ENCODE data around the gene PRCC.

PRCC gene

DNA sequence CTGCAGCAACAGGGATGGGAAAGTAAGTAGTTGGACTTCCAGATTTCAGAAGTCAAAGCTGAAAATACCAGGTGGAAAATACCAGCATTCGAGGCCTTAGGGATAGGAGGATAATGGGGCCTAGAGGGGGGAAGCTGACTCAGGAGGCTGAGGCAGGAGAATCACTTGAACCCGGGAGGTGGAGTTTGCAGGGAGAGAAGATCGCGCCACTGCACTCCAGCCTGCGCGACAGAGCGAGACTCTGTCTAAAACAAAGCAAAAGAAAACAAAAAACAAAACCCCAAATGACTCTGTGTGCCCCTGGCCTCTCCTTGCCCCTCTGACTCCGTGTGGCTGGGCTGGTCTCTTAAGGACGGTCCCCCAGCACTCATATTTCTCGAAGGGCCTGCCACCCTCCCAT is 46.0 kb downstream of the PRCC start:
- intact Hi-C loops (cut with DNase I; ENCODE audit: low total_unique reads) = no loop called here
- H3K9me3 ChIP-seq = no peaks in the 10 kb centered on the region
- DNase-seq = no peak
- peaks cover 0 to 14% (median 12%) of the 10 kb centered on the region in 4 donors for H3K4me1 ChIP-seq
- H3K36me3 ChIP-seq = no peaks in the 10 kb centered on the region
- no peak overlapping the region for H3K27ac ChIP-seq
- H3K27me3 ChIP-seq = peaks cover 0 to 7% of the 10 kb centered on the region in 2 donors
- TF ChIP-seq CTCF (IDR thresholded peaks at IDR 0.05) = no peak
- H3K4me3 ChIP-seq = peak overlapping the region; percentile 43 to 58

DNA sequence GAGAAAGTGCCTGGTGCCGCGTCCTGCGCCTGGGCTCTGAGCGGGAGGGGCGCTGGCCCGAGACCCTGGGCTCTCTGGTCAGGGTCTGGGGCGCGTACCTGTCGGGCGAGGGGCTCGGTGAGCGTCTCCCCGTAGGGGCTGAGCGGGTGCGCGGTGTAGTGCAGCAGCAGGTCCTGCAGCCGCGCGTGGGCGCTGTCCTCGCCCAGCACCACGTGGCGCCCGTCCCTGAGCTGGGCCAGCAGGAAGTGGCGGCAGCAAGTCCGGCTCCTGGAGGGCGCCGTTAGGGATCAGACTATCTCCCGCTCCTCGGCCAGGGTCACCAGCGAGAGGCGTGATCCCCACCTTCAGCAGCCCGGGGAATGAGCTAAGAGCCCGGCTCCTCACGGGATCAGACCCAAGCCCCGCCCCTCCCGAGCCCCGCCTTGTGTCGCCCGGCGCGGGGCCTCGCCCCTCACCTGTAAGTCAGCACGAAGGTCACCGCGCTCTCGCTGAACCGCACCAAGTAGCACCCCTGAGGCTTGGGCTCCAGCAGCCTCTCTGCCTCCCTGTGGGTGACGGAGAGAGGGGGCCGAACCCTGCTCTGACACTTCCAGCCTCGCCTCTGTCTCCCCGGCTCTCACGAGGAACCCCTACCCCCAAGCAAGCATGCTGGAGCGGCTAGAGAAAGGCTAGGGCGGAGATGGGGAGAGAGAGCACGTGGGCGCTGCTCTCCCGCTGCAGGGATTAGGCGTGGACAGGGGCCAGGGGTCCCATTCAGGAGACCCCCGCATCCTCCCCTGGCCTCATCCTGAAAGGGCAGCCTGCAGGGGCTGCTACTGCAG is 46.6 kb downstream of the PRCC start:
- peaks cover 0 to 14% (median 12%) of the 10 kb centered on the region in 4 donors for H3K4me1 ChIP-seq
- peak; percentile 51 to 77 for DNase-seq
- intact Hi-C loops (cut with DNase I; ENCODE audit: low total_unique reads) = no loop called here
- H3K9me3 ChIP-seq = no peaks in the 10 kb centered on the region
- H3K4me3 ChIP-seq = peak overlapping the region; percentile 43 to 58
- no peak overlapping the region for H3K27ac ChIP-seq
- peaks cover 0 to 7% of the 10 kb centered on the region in 2 donors for H3K27me3 ChIP-seq
- H3K36me3 ChIP-seq = no peaks in the 10 kb centered on the region
- peak; percentile 39 to 56 for TF ChIP-seq CTCF (IDR thresholded peaks at IDR 0.05)

GRCh38 chr1:156814571-156815260 is 47.4 kb downstream of the PRCC start:
- Histone ChIP-seq H3K4me3 (no peak overlapping the region), H3K9me3 (no peaks in the 10 kb centered on the region), H3K27me3 (peaks cover 0 to 7% of the 10 kb centered on the region in 2 donors), H3K36me3 (no peaks in the 10 kb centered on the region), H3K27ac (no peak overlapping the region), H3K4me1 (peaks cover 0 to 14% (median 12%) of the 10 kb centered on the region in 4 donors)
- intact Hi-C loops (cut with DNase I; ENCODE audit: low total_unique reads) = no loop called here
- TF ChIP-seq CTCF (IDR thresholded peaks at IDR 0.05) = no peak
- DNase-seq = peak in 1 of 2 donors; percentile 63

GRCh38 chr1:156815307-156815826 is 48.0 kb downstream of the PRCC start:
- no peaks in the 10 kb centered on the region for H3K36me3 ChIP-seq
- DNase-seq = peak; percentile 59 to 72
- no peak overlapping the region for H3K4me3 ChIP-seq
- no peak overlapping the region for H3K27ac ChIP-seq
- intact Hi-C loops (cut with DNase I; ENCODE audit: low total_unique reads) = no loop called here
- peaks cover 0 to 7% of the 10 kb centered on the region in 2 donors for H3K27me3 ChIP-seq
- peaks cover 0 to 14% (median 12%) of the 10 kb centered on the region in 4 donors for H3K4me1 ChIP-seq
- no peaks in the 10 kb centered on the region for H3K9me3 ChIP-seq
- TF ChIP-seq CTCF (IDR thresholded peaks at IDR 0.05) = no peak

DNA sequence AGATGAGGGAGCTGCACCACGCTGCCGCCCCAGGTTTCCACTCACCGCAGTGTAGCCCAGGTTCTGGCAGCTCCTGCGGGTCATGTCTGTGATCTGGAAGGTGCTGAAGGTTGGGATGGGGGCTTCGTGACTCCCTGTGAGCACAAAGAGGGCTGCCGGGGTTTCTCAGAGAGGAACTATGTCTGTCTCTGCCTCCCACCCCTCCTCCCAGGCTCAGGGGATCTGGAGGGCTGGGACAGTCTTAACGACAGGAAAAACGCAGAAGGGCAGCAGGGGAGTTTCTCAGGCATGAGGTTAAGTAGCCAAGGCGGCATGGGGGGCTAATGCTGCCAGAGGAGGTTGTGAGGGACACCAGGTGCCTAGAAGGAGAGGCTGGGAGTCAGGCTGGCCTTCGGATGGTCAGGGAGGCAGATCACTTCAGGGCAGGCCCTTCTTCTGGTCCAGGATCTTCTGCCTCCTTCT is 48.7 kb downstream of the PRCC start:
- intact Hi-C loops (cut with DNase I; ENCODE audit: low total_unique reads) = no loop called here
- H3K4me3 ChIP-seq = no peak overlapping the region

More for the DNA sequence above, 48.7 kb downstream of the PRCC start:
- TF ChIP-seq CTCF (IDR thresholded peaks at IDR 0.05) = no peak
- no peaks in the 10 kb centered on the region for H3K36me3 ChIP-seq
- DNase-seq = peak in 1 of 2 donors; percentile 57
- H3K27me3 ChIP-seq = peaks cover 0 to 7% of the 10 kb centered on the region in 2 donors
- no peaks in the 10 kb centered on the region for H3K9me3 ChIP-seq
- H3K4me1 ChIP-seq = peaks cover 0 to 14% (median 12%) of the 10 kb centered on the region in 4 donors
- H3K27ac ChIP-seq = peak overlapping the region in 1 of 2 donors; percentile 22

Data from tibial artery (tissue), 4 donors.